KOPT-K1 (cell line): ENCODE measurements around the gene TM9SF3.

Experiments
- H3K27ac ChIP-seq: fragments of 200-600 bp; sonication (generic); 2 replicates; pipeline ENCODE4 v1.5.1; 2016; ENCODE audit warnings: antibody characterized with exemption, mild to moderate bottlenecking, low read depth, low read length; ENCODE audit not compliant: poor library complexity, severe bottlenecking
- H3K36me3 ChIP-seq: fragments of 200-600 bp; sonication (generic); 2 replicates; pipeline ENCODE4 v1.5.1; 2017; ENCODE audit warnings: antibody characterized with exemption, mild to moderate bottlenecking, low read length, moderate library complexity; ENCODE audit not compliant: insufficient read depth
- H3K9me3 ChIP-seq: fragments of 200-600 bp; sonication (generic); 2 replicates; pipeline ENCODE4 v1.5.1; 2017; ENCODE audit warnings: antibody characterized with exemption, low read length, mild to moderate bottlenecking; ENCODE audit not compliant: insufficient read depth, poor library complexity, severe bottlenecking

Gene TM9SF3

GRCh38 chr10:96495544-96495943 lies 91.3 kb downstream of the TM9SF3 start:
- Histone ChIP-seq H3K9me3 (no peaks in the 10 kb centered on the region), H3K27ac (no peak overlapping the region), H3K36me3 (no peaks in the 10 kb centered on the region)

- H3K36me3 ChIP-seq: no peaks in the 10 kb centered on the region
- no peaks in the 10 kb centered on the region for H3K9me3 ChIP-seq
- no peak overlapping the region for H3K27ac ChIP-seq
These were observed 92.1 kb downstream of the TM9SF3 start for GRCh38 chr10:96494694-96495093.

GRCh38 chr10:96493871-96494525 lies 92.8 kb downstream of the TM9SF3 start:
- H3K36me3 ChIP-seq: no peaks in the 10 kb centered on the region
- H3K9me3 ChIP-seq: no peaks in the 10 kb centered on the region
- H3K27ac ChIP-seq: no peak overlapping the region

DNA sequence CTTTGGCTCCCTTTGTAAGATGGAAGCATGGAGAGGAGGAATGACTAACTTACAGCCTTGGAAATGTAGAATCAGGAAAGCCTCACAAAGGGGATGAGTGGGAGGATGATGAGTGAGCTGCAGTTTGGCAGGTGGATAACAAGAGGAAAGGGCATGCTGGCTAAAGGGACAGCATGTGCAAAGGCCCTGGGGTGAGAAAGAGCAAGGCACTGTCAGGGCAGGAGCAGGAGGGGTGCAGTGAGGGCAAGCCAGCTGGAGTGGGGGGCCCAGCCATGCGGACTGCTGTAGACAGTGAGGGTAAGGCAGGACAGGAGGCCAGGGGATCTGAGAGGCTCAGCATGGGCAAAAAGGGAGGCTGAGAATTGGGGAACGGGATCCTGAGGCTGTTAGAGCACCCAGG lies 93.6 kb downstream of the TM9SF3 start:
- no peaks in the 10 kb centered on the region for H3K9me3 ChIP-seq
- H3K36me3 ChIP-seq: no peaks in the 10 kb centered on the region
- H3K27ac ChIP-seq: no peak overlapping the region

DNA sequence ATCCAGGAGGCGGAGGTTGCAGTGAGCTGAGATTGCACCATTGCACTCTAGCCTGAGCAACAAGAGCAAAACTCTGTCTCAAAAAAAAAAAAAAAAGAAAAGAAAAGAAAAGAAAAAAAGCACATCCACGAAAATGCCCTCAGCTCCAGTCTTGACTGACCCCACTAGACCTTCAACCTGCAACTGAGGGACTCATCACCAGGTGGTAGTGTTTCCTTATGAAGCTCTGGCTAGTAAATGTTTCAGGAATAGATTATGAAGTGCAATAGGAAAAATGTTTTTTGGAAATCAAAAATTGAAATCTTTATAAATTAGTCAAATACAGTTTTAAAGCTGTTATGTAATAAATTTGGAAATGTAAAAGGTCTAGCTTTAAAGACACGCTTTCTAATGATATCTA lies 95.5 kb downstream of the TM9SF3 start:
- Histone ChIP-seq H3K36me3 (no peaks in the 10 kb centered on the region), H3K9me3 (no peaks in the 10 kb centered on the region), H3K27ac (no peak overlapping the region)

DNA sequence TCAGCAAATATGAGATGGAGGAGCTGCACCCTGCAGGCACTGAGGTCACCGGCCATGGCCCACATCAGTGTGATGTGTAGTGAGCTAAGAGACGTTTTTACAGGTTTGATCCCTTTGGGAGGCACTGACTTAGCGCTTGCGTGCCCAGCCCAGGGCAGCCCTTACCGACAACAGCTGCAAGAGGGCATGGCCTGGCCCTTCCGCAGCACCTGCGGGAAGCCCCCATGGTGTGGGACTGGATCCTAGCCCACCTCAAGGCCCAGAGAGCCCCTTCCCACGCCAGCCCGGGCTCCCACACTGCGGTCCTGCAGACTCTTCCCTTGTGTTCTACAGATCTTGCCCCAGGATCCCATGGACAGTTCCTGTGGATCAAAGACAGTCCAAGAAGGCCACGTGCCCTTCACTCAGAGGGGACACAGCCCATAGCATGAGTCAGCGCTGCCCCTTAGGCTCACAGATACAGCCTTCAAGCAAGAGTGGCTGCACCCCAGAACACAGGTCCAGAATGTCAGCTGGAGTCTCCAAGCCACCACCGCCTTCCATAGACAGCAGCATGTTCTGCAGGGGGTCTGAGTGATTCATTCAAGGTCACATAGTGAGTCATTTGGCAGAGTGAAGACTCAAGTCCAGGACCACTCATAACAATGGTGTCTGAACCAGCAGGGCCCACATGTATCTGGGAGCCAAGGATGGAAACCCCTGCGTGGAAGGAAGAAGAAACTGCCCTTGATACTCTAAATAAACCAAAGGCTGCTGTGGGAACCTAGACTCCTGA lies 98.5 kb downstream of the TM9SF3 start:
- no peak overlapping the region for H3K27ac ChIP-seq
- no peaks in the 10 kb centered on the region for H3K9me3 ChIP-seq
- H3K36me3 ChIP-seq: no peaks in the 10 kb centered on the region

DNA sequence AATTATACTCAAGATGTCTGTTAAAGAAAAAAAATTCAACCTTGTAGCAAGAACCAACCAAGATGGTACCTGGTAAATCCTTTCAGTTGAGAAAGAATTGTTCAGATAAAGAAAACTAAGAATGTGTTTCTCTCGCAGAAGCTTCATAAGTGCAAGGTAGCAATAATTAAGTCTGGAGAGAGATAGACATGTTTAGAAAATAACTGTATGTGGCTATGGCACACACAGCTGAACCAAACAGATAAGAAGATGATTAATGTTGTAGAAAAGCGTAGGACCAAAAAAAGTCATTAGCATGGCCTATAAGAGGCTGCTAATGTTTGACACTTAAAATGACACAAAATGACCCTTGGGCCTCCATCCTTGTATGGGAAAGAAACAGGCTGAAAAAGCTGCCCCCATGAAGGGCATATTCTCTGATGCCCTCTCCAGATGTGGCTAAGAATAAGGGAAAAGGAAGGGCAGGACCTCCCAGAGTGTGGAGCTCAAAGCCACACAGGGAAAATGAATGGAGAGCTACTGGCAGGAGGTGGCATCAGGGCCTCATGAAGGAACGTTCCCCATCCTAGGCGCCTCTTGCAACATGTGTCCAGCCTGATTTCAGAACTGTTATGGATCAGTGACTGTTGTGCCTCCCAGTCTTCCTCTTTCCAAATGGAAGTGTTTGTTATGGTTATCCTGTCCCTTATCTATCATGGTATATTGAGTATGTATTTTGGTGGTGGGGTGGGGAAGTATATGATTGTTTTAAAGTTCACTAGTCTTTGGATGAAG lies 103.8 kb downstream of the TM9SF3 start:
- H3K36me3 ChIP-seq: no peaks in the 10 kb centered on the region
- H3K9me3 ChIP-seq: no peaks in the 10 kb centered on the region
- H3K27ac ChIP-seq: no peak overlapping the region

- Histone ChIP-seq H3K36me3 (no peaks in the 10 kb centered on the region), H3K27ac (no peak overlapping the region), H3K9me3 (no peaks in the 10 kb centered on the region)
These were observed 108.5 kb downstream of the TM9SF3 start for GRCh38 chr10:96478355-96478754.

DNA sequence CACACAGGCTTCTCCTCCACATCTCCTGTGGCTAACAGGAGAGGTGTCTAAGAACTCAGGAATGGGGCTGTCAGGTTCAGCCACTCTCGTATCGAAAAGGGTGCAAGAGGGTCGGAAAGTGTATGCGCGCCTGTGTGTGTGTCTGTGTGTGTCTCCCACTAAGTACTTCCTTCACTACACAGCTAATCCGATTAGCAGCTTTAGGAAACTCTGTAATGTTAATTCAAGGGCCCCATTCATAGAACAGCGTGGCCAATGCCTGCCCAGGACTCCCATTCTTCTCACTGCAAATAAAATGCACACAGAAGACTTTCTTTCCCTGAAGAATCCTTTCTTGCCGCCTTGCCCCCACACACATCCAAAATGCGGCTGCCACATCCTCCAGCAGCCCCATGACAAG lies 112.9 kb downstream of the TM9SF3 start:
- H3K9me3 ChIP-seq: no peaks in the 10 kb centered on the region
- H3K36me3 ChIP-seq: no peaks in the 10 kb centered on the region
- no peak overlapping the region for H3K27ac ChIP-seq

GRCh38 chr10:96470116-96470743 lies 116.6 kb downstream of the TM9SF3 start:
- H3K9me3 ChIP-seq: no peaks in the 10 kb centered on the region
- no peaks in the 10 kb centered on the region for H3K36me3 ChIP-seq

GRCh38 chr10:96468845-96469244 lies 118.0 kb downstream of the TM9SF3 start:
- Histone ChIP-seq H3K36me3 (no peaks in the 10 kb centered on the region), H3K9me3 (no peaks in the 10 kb centered on the region), H3K27ac (no peak overlapping the region)

More at GRCh38 chr10:96470116-96470743, 116.6 kb downstream of the TM9SF3 start:
- H3K27ac ChIP-seq: no peak overlapping the region
